Measurements from ENCODE around the gene ADSS1.

Gene ADSS1

GRCh38 chr14:104686624-104687517, 37.2 kb upstream of the ADSS1 start:
- no peak overlapping the region for H3K4me3 ChIP-seq (ENCODE audit: low read depth, low read length)

GRCh38 chr14:104687601-104688504, 36.2 kb upstream of the ADSS1 start:
- no peak for DNase-seq (ENCODE audit: low read depth)
- no peak overlapping the region for H3K4me3 ChIP-seq (ENCODE audit: low read depth, low read length)

More at GRCh38 chr14:104686624-104687517, 37.2 kb upstream of the ADSS1 start:
- DNase-seq (ENCODE audit: low read depth), result no peak

- peak overlapping the region; percentile 41 for H3K4me3 ChIP-seq (ENCODE audit: low read depth, low read length)
- DNase-seq (ENCODE audit: low read depth), result no peak
These were observed 35.4 kb upstream of the ADSS1 start for GRCh38 chr14:104688505-104689108.

- no peak for DNase-seq (ENCODE audit: low read depth)
- H3K4me3 ChIP-seq (ENCODE audit: low read depth, low read length), result peak within 1 kb of the TSS; percentile 84
These were observed 34.7 kb upstream of the ADSS1 start, which contains the start of gene INF2 for GRCh38 chr14:104689109-104689880. Gene INF2, plus strand, starts transcription at chr14:104689618. Its CDS starts 11,748 bp downstream, at chr14:104701366.

GRCh38 chr14:104689881-104690711, 33.9 kb upstream of the ADSS1 start:
- no peak for DNase-seq (ENCODE audit: low read depth)

GRCh38 chr14:104690861-104691455, 33.1 kb upstream of the ADSS1 start:
- H3K4me3 ChIP-seq (ENCODE audit: low read depth, low read length), result peak overlapping the region; percentile 84
- no peak for DNase-seq (ENCODE audit: low read depth)

More at GRCh38 chr14:104689881-104690711, 33.9 kb upstream of the ADSS1 start:
- peak overlapping the region; percentile 84 for H3K4me3 ChIP-seq (ENCODE audit: low read depth, low read length)

GRCh38 chr14:104691546-104692260, 32.3 kb upstream of the ADSS1 start:
- H3K4me3 ChIP-seq (ENCODE audit: low read depth, low read length), result no peak overlapping the region

GRCh38 chr14:104692261-104692938, 31.6 kb upstream of the ADSS1 start:
- no peak for DNase-seq (ENCODE audit: low read depth)
- H3K4me3 ChIP-seq (ENCODE audit: low read depth, low read length), result no peak overlapping the region

More at GRCh38 chr14:104691546-104692260, 32.3 kb upstream of the ADSS1 start:
- no peak for DNase-seq (ENCODE audit: low read depth)

- DNase-seq (ENCODE audit: low read depth), result no peak
- no peak overlapping the region for H3K4me3 ChIP-seq (ENCODE audit: low read depth, low read length)
These were observed 31.1 kb upstream of the ADSS1 start for GRCh38 chr14:104692939-104693315.

- DNase-seq (ENCODE audit: low read depth), result no peak
- H3K4me3 ChIP-seq (ENCODE audit: low read depth, low read length), result no peak overlapping the region
These were observed 30.3 kb upstream of the ADSS1 start for GRCh38 chr14:104693482-104694431.

- H3K4me3 ChIP-seq (ENCODE audit: low read depth, low read length), result no peak overlapping the region
- no peak for DNase-seq (ENCODE audit: low read depth)
These were observed 29.5 kb upstream of the ADSS1 start for GRCh38 chr14:104694475-104694950.

GRCh38 chr14:104694991-104695659, 28.9 kb upstream of the ADSS1 start:
- H3K4me3 ChIP-seq (ENCODE audit: low read depth, low read length), result no peak overlapping the region
- DNase-seq (ENCODE audit: low read depth), result no peak

GRCh38 chr14:104695660-104696000, 28.4 kb upstream of the ADSS1 start:
- no peak for DNase-seq (ENCODE audit: low read depth)
- no peak overlapping the region for H3K4me3 ChIP-seq (ENCODE audit: low read depth, low read length)

GRCh38 chr14:104696671-104697316, 27.2 kb upstream of the ADSS1 start:
- no peak for DNase-seq (ENCODE audit: low read depth)
- no peak overlapping the region for H3K4me3 ChIP-seq (ENCODE audit: low read depth, low read length)

GRCh38 chr14:104697317-104697703, 26.7 kb upstream of the ADSS1 start:
- no peak overlapping the region for H3K4me3 ChIP-seq (ENCODE audit: low read depth, low read length)
- DNase-seq (ENCODE audit: low read depth), result no peak

Measured in skeletal muscle cell (primary cell).